Activated CD8-positive, alpha-beta memory T cell treated with anti-CD3 and anti-CD28 coated beads for 48 hours (primary cell): ENCODE results near the gene GSTM1.
A peak's percentile ranks its signal among the peaks of the same experiment; 100 is the strongest.

ENCODE experiments used
- DNase-seq, 3 experiments: peaks; one replicate each; pipeline ENCODE4 v3.0.0-alpha.2; 2020; ENCODE audit warnings: low read depth in 2 of 3, low spot score in 2 of 3

The GSTM1 gene

GRCh38 chr1:109687641-109688499 is at the start of gene GSTM1:
TSS of gene GSTM1 (plus strand) at chr1:109687817. CDS start at chr1:109687874, 57 bp downstream.
- peak in 2 of 3 experiments; percentile 69 to 73 for DNase-seq

DNA sequence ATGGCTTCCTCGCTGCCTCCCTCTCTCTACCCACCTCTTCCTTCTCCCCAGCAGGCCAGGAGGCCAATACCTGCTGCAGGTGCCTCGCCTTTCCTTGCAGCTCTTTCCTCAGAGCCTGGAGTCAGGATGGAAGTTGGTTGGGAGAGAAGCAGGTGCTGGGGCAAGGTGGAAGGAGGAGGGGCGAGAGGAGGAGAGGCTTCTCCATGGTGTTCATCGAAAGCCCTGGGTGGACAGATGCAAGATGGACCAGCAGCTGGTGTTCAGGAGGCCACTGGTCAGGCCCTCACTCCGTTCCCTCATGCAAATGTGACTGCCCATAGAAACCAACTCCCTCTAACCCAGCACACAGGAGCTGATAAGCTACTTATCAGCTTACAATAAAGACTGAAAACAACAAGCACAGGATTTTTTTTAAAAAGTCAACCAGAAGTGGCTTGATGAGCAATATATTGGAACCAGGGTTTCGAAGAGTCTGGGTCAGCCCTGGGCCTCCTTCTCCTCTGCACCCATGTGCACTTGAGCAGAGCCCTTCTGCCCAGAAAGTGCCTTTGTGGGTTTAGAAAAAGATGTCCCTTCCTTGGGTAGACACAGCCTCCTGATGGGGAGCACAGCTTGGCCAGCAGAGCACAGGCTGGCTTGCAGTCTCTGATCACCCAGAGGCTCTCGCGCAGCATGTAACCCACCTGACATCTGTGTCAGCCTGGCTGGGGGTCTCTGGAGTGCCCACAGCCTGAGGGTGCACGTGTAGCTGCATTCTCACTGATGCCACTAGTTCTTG is 48.4 kb upstream of the GSTM1 start:
- DNase-seq, result no peak

DNA sequence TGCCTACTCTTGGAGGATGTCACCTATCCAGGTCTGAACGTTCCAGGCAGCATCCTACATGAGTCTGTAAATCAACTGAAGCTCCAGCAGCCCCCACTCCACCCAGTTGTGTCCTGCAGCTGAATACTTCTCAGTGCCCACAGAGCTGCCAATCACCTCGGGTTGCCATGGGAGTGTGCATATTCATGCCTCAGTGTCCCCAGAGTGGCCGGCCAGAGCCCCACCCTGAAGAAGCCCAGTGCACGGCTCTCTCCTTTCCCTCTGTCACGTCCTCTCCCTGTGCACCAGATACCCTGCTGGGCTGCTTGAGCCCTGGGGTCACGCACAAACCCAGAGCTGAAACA is 47.8 kb upstream of the GSTM1 start:
- no peak for DNase-seq

DNA sequence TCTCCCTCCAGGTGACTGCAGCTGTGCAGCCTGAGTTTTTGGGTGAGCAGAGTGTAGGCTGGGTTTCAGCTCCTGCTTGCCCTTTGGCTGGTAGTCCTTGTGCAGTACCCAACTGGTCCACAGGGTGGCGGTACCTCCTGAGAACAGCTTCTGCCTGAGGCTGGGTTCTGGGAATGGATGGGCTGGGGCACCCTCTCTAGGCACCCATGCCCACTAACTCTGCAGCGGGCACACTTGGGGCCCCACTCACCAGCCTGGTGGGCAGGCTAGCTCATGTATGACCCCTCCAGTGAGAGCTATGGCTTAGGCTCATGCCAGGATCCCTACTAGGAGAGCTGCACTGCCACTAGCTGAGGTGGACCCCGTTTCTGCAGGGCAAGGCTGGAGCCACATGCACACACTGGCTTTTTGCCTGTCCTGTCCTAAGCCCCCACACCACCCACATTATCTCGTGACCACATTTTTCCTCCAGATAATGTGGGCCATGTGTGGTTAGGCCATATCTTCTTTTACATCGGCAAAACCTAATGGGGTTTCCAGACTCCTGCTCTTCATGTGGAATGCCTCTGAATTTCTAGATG is 47.2 kb upstream of the GSTM1 start:
- peak; percentile 63 to 100 (median 98) for DNase-seq

- no peak for DNase-seq
Measured at GRCh38 chr1:109641078-109641740, 46.4 kb upstream of the GSTM1 start.

DNA sequence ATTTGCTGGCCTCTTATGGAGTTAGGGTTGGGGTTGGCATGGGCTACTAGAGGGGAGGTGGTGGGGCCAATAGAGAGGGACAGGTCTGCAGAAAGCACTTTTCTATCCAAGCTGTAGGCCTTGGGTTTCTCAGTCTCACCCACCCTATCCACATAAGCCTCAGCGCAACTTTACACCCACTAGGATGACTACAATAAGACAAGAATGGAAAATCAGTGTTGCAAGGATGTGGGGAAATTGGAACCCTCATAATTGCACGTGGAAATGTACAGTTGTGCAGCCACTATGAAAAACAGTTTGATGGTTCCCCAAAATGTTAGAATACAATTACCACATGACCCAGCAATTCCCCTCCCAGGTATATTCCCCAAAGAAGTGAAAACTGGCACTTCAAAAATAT is 45.8 kb upstream of the GSTM1 start:
- no peak for DNase-seq

- no peak for DNase-seq
Measured at GRCh38 chr1:109642626-109643025, 45.0 kb upstream of the GSTM1 start.

GRCh38 chr1:109643385-109644230 is 44.0 kb upstream of the GSTM1 start:
- peak; percentile 76 to 91 (median 90) for DNase-seq

DNA sequence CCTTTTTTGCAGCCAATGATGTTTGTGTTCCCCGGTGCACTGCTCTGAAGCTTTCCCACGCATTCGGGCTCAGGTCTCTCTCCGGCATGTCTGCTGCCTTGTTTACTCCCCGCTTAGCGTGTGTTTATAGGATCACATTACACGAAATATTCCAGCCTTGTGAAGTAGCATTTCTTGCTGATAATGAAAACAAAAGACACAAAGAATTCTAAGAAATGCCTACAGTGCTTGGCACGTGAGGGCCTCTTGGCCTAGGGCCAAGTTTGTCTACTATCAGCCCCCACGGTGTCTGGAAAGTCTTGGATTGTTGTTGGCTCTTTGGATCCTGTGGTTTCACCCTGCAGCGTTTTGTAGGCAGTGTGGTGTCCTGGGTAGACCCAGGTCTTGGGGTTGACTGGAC is 42.9 kb upstream of the GSTM1 start:
- no peak for DNase-seq

- no peak for DNase-seq
Measured at GRCh38 chr1:109649491-109649914, 38.1 kb upstream of the GSTM1 start.

DNA sequence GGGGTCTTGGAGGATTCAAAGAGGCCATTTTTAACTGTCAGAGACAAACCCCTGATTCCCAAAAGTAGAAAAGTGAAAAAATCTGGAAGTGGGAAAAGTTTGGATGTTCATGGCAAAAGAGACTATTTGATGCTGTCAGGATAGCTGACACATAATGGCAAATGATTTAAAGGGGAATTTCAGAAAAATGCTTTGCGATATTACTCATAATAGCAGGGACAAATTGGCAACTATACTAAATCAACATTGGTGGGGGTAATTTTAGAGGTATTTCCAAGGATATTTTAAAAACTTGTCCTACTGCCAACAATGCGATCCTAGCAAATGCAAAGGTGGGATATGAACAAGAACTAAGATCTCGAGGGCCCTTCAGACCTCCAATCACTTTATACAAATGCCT is 37.0 kb upstream of the GSTM1 start:
- DNase-seq, result no peak

- DNase-seq, result no peak
Measured at GRCh38 chr1:109652402-109652801, 35.2 kb upstream of the GSTM1 start.

- no peak for DNase-seq
Measured at GRCh38 chr1:109653306-109653705, 34.3 kb upstream of the GSTM1 start.

DNA sequence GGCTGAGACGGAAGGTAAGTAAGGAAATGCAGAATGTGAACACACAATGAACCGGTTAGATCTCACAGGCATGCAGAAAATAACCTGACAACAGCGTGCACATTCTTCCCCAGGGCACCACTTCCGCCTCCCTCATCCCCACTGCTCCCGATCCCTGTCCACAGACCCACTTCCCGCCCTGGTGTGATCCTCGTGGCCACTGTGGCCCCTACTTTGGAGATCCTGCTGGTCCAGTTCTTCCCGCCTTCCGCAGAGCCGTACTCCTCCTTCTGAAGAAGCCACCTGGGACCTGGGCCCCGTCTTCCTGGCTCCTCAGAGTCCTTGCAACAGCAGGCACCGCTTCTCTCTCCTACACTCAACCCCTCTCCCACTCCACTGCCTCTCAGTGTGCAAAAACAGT is 33.1 kb upstream of the GSTM1 start:
- no peak for DNase-seq

GRCh38 chr1:109655615-109656519 is 31.8 kb upstream of the GSTM1 start, which contains the start of gene GSTM4:
TSS of gene GSTM4 (plus strand) at chr1:109656099. CDS start at chr1:109656390, 291 bp downstream.
- peak; percentile 42 to 53 (median 51) for DNase-seq

- no peak for DNase-seq
Measured at GRCh38 chr1:109657395-109657794, 30.2 kb upstream of the GSTM1 start.

GRCh38 chr1:109657970-109658369 is 29.6 kb upstream of the GSTM1 start:
- DNase-seq, result no peak

DNA sequence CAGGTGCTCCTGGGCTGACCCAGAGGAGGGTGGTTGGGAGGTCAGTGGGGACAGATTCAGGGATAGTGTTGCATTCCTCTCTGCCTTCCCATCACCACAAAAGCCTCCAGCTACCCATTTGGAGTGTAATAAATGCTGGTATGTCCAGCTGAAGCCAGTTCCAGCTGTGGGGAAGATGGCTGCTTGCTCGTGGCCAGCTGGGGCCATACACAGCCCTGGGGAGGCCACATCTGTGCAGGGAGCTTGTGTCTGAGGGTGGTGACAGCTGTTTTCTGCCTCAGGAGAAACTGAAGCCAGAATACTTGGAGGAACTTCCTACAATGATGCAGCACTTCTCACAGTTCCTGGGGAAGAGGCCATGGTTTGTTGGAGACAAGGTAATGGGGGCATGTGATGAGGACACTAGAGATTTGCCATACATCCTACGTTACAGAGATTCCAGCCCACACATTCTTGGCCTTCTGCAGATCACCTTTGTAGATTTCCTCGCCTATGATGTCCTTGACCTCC is 29.0 kb upstream of the GSTM1 start:
- no peak for DNase-seq

GRCh38 chr1:109659145-109659544 is 28.5 kb upstream of the GSTM1 start:
- DNase-seq, result no peak
